SK-N-SH (cell line): ENCODE results near the gene OTOG.

Source experiments
- FOXM1 ChIP-seq: IDR thresholded peaks from 2 replicates; pipeline ENCODE4 v1.4.0; 2012; ENCODE audit warnings: low read depth, mild to moderate bottlenecking
- JUND ChIP-seq: IDR thresholded peaks from 2 replicates; pipeline ENCODE4 v1.4.0; 2012
- NFIC ChIP-seq: IDR thresholded peaks from 2 replicates; pipeline ENCODE4 v1.4.0; 2012; ENCODE audit warnings: borderline replicate concordance
- POLR2AphosphoS5 ChIP-seq: IDR thresholded peaks from 2 replicates; pipeline ENCODE4 v1.6.1; 2012; ENCODE audit warnings: low read depth, low read length
- RCOR1 ChIP-seq: fragments of 150-350 bp; IDR thresholded peaks from 2 replicates; pipeline ENCODE4 v1.6.1; 2017; ENCODE audit warnings: antibody characterized with exemption, low read length
- TCF12 ChIP-seq: IDR thresholded peaks from 2 replicates; pipeline ENCODE4 v1.4.0; 2012
- TF ChIP-seq, protein P1 (sequence below): IDR thresholded peaks from 2 replicates; pipeline ENCODE4 v1.4.0; 2012; ENCODE audit warnings: low read depth, borderline replicate concordance
- TF ChIP-seq, protein P2 (sequence below): fragments of 200-600 bp; sonication (generic); IDR thresholded peaks from 2 replicates; pipeline ENCODE4 v1.6.1; 2017; ENCODE audit warnings: antibody characterized with exemption, mild to moderate bottlenecking, moderate library complexity
- TF ChIP-seq, protein P3 (sequence below): IDR thresholded peaks from 2 replicates; pipeline ENCODE4; 2012
- TF ChIP-seq, protein P4 (sequence below): IDR thresholded peaks from 2 replicates; pipeline ENCODE4 v1.4.0; 2012; ENCODE audit warnings: low read depth

DNA sequence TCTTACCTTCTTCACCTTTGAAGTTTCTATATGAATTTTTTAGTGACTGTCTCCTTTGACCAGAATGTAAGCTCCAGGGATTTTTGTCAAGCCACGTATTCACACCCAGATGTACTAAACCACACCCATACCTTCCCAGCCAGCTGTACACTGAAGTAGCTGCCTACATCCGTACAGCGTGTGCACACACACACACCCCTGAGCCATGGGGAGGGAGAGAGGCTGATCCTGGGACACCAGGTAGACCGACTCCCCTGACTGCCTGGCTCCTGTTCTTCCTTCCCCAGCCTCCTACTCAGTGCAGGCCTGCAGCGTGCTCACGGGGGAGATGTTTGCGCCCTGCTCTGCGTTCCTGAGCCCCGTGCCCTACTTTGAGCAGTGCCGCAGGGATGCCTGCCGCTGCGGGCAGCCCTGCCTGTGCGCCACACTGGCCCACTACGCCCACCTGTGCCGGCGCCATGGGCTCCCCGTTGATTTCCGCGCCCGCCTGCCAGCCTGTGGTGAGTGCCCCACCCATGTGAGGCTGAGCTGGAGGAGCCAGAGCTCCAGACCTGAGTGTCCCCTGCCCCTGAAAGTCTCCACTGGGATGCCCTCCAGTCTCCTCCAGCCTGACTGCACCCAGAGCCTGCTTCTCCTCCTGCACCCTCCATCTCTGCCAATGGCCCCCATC lies 25.9 kb downstream of the OTOG start:
- TF ChIP-seq POLR2AphosphoS5 (no peak), FOXM1 (no peak), JUND (no peak), RCOR1 (no peak), TCF12 (no peak), NFIC (no peak)
- TF ChIP-seq, protein P1, sequence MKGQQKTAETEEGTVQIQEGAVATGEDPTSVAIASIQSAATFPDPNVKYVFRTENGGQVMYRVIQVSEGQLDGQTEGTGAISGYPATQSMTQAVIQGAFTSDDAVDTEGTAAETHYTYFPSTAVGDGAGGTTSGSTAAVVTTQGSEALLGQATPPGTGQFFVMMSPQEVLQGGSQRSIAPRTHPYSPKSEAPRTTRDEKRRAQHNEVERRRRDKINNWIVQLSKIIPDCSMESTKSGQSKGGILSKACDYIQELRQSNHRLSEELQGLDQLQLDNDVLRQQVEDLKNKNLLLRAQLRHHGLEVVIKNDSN, result no peak
- TF ChIP-seq, protein P2, sequence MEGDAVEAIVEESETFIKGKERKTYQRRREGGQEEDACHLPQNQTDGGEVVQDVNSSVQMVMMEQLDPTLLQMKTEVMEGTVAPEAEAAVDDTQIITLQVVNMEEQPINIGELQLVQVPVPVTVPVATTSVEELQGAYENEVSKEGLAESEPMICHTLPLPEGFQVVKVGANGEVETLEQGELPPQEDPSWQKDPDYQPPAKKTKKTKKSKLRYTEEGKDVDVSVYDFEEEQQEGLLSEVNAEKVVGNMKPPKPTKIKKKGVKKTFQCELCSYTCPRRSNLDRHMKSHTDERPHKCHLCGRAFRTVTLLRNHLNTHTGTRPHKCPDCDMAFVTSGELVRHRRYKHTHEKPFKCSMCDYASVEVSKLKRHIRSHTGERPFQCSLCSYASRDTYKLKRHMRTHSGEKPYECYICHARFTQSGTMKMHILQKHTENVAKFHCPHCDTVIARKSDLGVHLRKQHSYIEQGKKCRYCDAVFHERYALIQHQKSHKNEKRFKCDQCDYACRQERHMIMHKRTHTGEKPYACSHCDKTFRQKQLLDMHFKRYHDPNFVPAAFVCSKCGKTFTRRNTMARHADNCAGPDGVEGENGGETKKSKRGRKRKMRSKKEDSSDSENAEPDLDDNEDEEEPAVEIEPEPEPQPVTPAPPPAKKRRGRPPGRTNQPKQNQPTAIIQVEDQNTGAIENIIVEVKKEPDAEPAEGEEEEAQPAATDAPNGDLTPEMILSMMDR, result no peak
- TF ChIP-seq, protein P3, sequence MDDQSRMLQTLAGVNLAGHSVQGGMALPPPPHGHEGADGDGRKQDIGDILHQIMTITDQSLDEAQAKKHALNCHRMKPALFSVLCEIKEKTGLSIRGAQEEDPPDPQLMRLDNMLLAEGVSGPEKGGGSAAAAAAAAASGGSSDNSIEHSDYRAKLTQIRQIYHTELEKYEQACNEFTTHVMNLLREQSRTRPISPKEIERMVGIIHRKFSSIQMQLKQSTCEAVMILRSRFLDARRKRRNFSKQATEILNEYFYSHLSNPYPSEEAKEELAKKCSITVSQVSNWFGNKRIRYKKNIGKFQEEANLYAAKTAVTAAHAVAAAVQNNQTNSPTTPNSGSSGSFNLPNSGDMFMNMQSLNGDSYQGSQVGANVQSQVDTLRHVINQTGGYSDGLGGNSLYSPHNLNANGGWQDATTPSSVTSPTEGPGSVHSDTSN, result no peak
- TF ChIP-seq, protein P4, sequence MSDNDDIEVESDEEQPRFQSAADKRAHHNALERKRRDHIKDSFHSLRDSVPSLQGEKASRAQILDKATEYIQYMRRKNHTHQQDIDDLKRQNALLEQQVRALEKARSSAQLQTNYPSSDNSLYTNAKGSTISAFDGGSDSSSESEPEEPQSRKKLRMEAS, result no peak
